HG02588 (cell line): ENCODE measurements around the gene MAP3K6.

Experiments used
- ATAC-seq: cut with Tn5 transposase; IDR thresholded peaks from one replicate; pipeline ENCODE4 v1.9.1; 2021; ENCODE audit warnings: mild to moderate bottlenecking, moderate library complexity; ENCODE audit not compliant: unreplicated experiment

MAP3K6 gene

DNA sequence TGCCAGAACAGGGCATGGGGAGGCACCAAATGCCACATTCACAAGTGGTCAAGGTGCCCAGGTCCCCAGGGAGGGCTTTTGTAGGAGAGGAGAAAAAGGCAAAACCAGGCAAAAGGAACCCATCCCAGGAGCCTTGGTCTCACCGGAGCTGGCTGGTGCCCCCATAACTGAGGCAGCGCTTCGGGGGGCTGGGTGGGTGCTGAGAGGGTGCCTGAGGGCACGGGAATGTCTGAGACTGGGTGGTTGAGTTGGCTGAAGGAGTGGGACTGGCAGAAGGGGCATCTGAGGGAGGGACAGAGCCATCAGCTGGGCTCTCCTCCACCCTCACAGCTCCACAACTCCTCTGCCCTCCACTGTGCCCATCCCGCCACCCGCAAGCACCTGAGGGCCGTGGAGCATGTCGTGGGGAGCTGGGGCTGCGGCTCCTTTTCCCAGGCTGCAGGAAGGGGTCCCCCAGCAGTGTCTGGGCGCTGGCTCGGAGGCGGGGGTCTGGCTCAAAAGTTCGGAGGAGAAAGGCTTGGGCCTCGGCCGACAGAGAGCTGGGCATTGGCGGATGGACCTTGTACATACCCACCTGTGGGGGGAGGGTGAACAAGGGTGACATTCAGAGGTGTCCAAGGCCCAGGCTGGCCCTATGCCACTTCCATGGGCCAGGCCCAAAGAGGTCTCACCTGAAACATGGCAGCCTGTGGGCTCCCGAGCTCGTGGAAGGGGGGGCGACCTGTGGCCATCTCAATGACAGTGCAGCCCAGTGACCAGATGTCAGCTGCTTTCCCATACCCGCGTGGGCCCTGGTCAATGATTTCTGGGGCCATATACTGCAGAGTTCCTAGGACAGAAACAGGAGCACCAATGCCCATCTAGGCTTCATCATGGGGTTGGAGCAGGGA is 8.5 kb downstream of the MAP3K6 start:
- ATAC-seq: no peak

GRCh38 chr1:27357281-27358037 is 9.3 kb downstream of the MAP3K6 start:
- no peak for ATAC-seq

- no peak for ATAC-seq
Measured at GRCh38 chr1:27356619-27357280, 10.0 kb downstream of the MAP3K6 start.

- no peak for ATAC-seq
Measured at GRCh38 chr1:27356277-27356618, 10.5 kb downstream of the MAP3K6 start.

- no peak for ATAC-seq
Measured at GRCh38 chr1:27355683-27356082, 11.1 kb downstream of the MAP3K6 start.

DNA sequence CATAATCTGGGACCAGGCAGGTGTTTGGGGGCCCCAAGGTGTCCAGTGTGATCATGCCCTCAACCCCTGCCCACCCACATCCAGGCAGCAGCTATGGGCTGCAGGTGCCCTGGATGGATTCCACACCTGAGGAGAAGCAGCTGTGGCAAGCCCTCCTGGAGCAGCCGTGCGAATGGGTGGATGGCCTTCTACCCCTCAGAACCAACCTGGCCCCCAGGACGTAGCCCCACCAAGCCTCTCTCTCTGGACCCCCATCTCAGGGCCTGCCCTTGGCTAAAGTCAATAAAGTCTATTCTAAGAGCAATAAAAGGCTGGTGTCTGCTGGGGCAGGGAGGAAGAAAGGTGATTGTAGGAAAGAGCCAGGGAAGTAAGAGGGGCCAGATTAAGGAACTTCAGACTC is 13.1 kb downstream of the MAP3K6 start:
- no peak for ATAC-seq

GRCh38 chr1:27353166-27353565 is 13.6 kb downstream of the MAP3K6 start:
- no peak for ATAC-seq

DNA sequence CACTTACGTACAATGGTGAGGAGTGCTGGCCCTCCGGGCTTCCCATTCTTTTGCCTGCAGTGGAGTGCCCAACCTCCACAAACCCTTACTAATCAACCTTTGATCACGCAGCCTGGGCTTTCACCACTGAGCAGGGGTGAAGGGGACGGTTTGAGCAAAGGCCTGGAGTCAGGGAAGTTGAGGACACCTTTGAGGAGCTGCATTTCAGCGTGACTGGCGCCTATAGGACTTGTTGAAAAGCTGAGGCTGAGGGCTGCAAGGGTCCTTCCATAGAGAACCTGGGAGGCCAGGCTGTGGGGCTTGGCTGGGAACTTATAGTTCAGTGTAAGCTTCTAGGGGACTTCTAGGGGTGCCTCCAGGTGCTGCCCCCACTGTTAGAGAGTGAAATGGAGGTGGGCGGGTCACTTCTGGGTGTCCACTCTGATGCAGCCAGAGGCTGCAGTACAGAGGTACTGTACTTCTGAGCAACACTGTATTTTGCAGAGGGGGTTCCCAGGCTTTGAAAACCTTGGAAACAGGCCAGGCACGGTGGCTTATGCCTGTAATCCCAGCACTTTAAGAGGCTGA is 15.1 kb downstream of the MAP3K6 start:
- no peak for ATAC-seq

DNA sequence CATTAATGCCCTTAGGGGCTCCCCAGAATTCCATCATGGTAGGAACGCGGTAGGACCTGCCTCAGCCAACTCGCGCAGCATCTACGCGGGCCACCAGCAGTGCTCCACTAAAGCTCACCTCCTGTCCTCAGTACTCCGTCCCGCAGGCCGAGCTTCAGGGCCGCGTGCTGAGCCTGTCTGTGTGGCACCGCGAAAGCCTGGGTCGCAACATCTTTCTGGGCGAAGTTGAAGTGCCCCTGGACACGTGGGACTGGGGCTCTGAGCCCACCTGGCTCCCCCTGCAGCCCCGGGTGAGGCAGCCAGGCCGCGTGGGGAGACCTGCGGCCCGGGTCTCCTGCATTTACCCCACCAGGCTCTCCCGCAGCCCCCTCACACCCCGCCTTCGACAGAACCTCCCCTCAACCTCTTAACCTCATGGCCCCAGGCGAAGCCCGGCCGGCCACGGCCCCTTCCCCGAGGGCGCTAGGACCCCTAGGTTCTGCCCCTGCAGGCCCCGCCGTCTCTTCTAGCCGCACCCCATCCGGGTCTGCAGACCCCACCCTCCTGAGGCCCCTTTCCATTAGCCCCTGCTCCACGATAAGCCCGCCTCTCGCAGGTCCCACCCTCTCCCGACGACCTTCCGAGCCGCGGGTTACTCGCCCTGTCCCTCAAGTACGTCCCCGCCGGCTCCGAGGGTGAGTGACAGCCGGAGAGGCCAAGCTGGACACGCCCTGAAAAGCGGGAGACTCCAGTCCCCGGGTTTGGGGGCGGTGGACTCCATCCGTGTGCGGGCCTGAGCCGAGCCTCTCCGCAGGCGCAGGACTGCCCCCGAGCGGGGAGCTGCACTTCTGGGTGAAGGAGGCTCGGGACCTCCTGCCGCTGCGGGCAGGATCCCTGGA is 15.9 kb downstream of the MAP3K6 start:
- no peak for ATAC-seq

GRCh38 chr1:27349784-27350662 is 16.7 kb downstream of the MAP3K6 start:
- ATAC-seq: no peak

DNA sequence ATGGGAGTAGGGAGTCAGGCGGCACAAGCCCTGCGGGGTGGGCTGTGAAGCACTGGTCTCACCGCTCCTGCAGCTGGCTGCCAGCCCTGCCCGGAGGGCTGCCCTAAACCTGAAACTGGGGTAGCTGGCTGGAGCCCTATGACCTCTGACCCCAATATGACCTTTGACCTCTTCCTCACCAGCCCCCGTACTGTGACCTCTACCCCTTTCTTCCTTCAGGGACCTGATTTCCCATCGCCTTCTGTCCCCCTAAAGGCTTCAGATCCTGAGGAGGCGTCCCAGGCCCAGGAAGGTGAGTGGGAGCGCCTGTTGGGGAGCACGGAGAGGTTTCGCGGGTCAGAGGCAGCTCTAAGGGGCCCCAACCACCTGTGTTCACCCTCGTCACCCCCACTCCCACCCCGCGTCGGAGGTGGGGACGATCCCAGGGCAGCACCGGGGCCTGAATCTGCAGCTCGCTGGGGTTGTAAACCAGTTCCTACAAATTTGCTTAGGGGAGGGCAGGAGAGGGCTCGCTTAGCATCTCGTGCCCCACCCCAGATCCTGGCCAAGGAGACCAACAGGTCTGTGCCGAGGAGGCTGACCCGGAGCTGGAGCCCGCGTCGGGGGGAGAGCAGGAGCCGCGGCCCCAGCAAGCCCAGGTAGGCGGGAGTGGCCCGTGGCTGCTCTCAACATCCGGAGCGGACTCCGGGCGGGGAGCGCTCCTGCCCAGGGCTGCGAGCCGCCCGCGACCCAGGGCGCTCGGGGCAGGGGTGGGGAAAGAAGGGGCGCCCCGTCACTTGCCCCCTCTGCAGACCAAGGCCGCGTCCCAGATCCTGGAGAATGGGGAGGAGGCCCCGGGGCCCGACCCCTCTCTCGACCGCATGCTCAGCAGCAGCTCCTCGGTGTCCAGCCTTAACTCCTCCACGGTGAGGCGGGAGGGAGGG is 17.6 kb downstream of the MAP3K6 start:
- no peak for ATAC-seq

GRCh38 chr1:27346991-27347624 is 19.7 kb downstream of the MAP3K6 start:
- no peak for ATAC-seq

GRCh38 chr1:27346357-27346756 is 20.4 kb downstream of the MAP3K6 start:
- no peak for ATAC-seq

DNA sequence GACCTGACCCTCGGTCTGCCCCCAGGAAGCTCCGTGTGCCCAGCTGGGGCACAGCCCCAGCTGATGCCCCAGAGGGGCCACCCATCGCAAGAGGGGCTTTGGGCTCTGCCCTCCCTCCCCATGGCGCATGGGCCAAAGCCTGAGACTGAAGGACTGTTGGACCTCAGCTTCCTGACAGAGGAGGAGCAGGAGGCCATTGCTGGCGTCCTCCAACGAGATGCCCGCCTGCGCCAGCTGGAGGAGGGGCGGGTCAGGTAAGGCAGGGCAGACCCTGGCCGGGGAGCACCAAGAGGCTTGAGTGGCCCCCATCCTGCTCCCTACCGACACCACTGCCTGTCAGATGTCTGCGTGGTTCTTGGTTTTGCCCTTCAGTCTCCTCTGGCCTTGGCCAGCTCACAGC is 21.5 kb downstream of the MAP3K6 start:
- ATAC-seq: no peak

GRCh38 chr1:27343639-27344025 is 23.1 kb downstream of the MAP3K6 start:
- ATAC-seq: no peak

DNA sequence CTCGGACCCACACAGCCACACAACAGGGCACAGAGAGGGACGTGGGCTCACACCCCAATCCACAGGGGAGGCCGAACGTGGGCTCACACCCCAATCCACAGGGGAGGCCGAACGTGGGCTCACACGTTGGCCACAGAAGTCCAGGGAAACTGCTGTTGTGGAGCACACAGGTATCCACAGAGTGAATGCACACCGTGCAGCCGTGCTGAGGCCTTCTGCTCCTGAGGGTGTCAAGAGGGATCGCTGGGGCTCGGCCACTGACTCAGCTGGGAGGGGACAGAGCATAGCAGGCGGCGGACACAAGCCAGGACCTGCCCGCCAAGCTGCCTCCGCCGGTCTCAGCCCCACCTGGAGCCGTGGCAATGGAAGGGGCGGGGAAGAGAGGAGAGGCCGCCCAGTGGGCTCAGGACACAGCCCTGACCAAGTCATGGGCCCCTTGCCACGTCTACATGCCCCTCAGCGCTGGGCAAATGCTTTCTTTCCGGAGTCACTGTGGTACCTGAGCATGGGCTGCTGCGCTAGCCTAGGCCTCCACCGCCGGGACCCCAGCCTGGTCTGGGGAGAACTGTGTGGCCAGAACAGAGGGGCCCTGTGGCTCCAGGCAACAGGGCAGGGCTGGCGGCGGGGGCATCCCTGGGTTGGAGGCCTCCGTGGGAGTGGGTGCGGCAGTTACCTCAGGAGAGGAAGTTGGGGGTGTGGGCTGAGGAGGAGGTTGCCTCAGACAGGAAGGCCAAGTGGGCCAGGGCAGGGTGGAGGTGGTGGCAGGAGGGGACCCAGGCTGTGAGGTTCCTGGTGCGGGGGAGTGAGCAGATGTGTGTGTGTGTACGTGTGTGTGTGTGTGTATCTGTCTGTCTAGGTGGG is 23.8 kb downstream of the MAP3K6 start:
- no peak for ATAC-seq

DNA sequence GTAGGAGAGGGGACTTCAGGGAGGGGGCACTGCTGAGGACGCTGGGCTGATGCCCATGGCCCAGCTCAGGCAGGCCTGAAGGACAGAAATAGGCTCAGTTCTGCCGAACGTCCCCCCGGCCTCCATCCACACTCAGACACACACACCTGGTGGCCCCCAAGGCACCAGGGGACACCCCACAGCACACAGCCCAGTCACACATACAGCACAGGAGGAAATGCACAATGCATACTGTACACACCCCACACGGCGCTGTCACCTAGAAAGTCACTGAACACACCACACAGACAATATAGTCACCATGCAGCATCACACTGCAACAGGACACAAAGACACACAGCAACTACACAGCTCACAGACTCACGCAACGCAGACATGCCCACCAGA is 24.4 kb downstream of the MAP3K6 start:
- ATAC-seq: no peak
